GM23338 (cell line): ENCODE data around the gene ZNF202. TPM values are rescaled to one million over a fixed set of nuclear protein-coding genes. Genes with fewer than 3 reads are reported as not detected.

ENCODE experiments used
- ATAC-seq: fragments of 200-7000 bp; cut with Tn5 transposase; 3 replicates; pipeline ENCODE4 v1.9.1; 2020
- DNase-seq: peaks from one replicate; pipeline ENCODE4 v3.0.0-alpha.2; 2015; ENCODE audit warnings: low spot score
- H2AFZ ChIP-seq: fragments of 200-600 bp; sonication (generic); 2 replicates; pipeline ENCODE4 v1.8.0; 2016; ENCODE audit warnings: antibody characterized with exemption, mild to moderate bottlenecking, moderate library complexity
- H3F3A ChIP-seq: fragments of 200-600 bp; sonication (generic); replicated peaks from 2 replicates; pipeline ENCODE4 v1.8.0; 2017; ENCODE audit warnings: antibody characterized with exemption, mixed run types, low read depth
- H3K27ac ChIP-seq: fragments of 200-600 bp; sonication (generic); 2 replicates; pipeline ENCODE4 v1.6.1; 2016; ENCODE audit warnings: low read depth
- H3K27me3 ChIP-seq: fragments of 200-600 bp; sonication (generic); 2 replicates; pipeline ENCODE4 v1.8.0; 2016; ENCODE audit warnings: mild to moderate bottlenecking, mixed run types, moderate library complexity; ENCODE audit not compliant: insufficient read depth
- H3K36me3 ChIP-seq: fragments of 200-600 bp; sonication (generic); 2 replicates; pipeline ENCODE4 v1.8.0; 2016; ENCODE audit warnings: mild to moderate bottlenecking; ENCODE audit not compliant: insufficient read depth
- H3K4me1 ChIP-seq: fragments of 200-600 bp; sonication (generic); 2 replicates; pipeline ENCODE4 v1.8.0; 2016; ENCODE audit warnings: mild to moderate bottlenecking, moderate library complexity; ENCODE audit not compliant: insufficient read depth
- H3K4me2 ChIP-seq: fragments of 200-600 bp; sonication (generic); 2 replicates; pipeline ENCODE4 v1.7.1; 2017; ENCODE audit warnings: mixed run types
- H3K4me3 ChIP-seq: fragments of 200-600 bp; sonication (generic); 2 replicates; pipeline ENCODE4 v1.6.1; 2016; ENCODE audit warnings: mixed run types
- H3K79me2 ChIP-seq: fragments of 200-600 bp; sonication (generic); replicated peaks from 2 replicates; pipeline ENCODE4 v1.8.0; 2017; ENCODE audit warnings: mild to moderate bottlenecking; ENCODE audit not compliant: insufficient read depth
- H3K9me2 ChIP-seq: fragments of 200-600 bp; sonication (generic); 2 replicates; pipeline ENCODE4 v1.8.0; 2017; ENCODE audit not compliant: insufficient read depth
- H4K20me1 ChIP-seq: fragments of 200-600 bp; sonication (generic); replicated peaks from 2 replicates; pipeline ENCODE4 v1.8.0; 2017; ENCODE audit warnings: mild to moderate bottlenecking; ENCODE audit not compliant: insufficient read depth
- H3K27ac Mint-ChIP-seq: 2 replicates; pipeline ENCODE4 v1.8.0; 2020; ENCODE audit warnings: inconsistent platforms, mild to moderate bottlenecking, moderate library complexity, mixed read lengths
- H3K27me3 Mint-ChIP-seq: 3 replicates; pipeline ENCODE4 v1.8.0; 2022; ENCODE audit warnings: low read depth, mild to moderate bottlenecking, moderate library complexity, mixed read lengths, inconsistent platforms; ENCODE audit not compliant: insufficient read depth, poor library complexity
- H3K36me3 Mint-ChIP-seq: 3 replicates; pipeline ENCODE4 v1.8.0; 2021; ENCODE audit warnings: low read depth, mild to moderate bottlenecking, inconsistent platforms, moderate library complexity, mixed read lengths
- H3K4me1 Mint-ChIP-seq: 3 replicates; pipeline ENCODE4 v1.8.0; 2020; ENCODE audit warnings: mild to moderate bottlenecking, inconsistent platforms, mixed read lengths
- H3K4me3 Mint-ChIP-seq: 3 replicates; pipeline ENCODE4 v1.8.0; 2021; ENCODE audit warnings: moderate library complexity, mild to moderate bottlenecking, inconsistent platforms, mixed read lengths
- H3K9me3 Mint-ChIP-seq: 3 replicates; pipeline ENCODE4 v1.8.0; 2020; ENCODE audit warnings: moderate library complexity, mild to moderate bottlenecking, inconsistent platforms, mixed read lengths
- EZH2 ChIP-seq: fragments of 200-600 bp; sonication (generic); IDR thresholded peaks from one replicate; pipeline ENCODE4 v1.8.0; 2017; ENCODE audit warnings: antibody characterized with exemption, mild to moderate bottlenecking, low read depth; ENCODE audit not compliant: unreplicated experiment
- NANOG ChIP-seq: IDR thresholded peaks from 2 replicates; pipeline ENCODE4 v1.6.1; 2016; ENCODE audit warnings: antibody characterized with exemption, borderline replicate concordance
- POLR2AphosphoS5 ChIP-seq: IDR thresholded peaks from 2 replicates; pipeline ENCODE4 v1.6.1; 2016; ENCODE audit warnings: antibody characterized with exemption, low read depth
- STAT1 ChIP-seq: IDR thresholded peaks from one replicate; pipeline ENCODE4 v1.6.1; 2016; ENCODE audit warnings: antibody characterized with exemption; ENCODE audit not compliant: unreplicated experiment
- polyA plus RNA-seq: library from polyadenylated mRNA; unstranded; fragments of >200 nt; fragmentation: Nextera tagmentation; extraction: Ambion mirVana; gene quantifications from 2 replicates; pipeline ENCODE4 v1.2.1, GENCODE V29; 2016
- total RNA-seq: library from RNA; depleted of rRNA; stranded (reverse); fragments of >200 nt; shearing (Covaris generic); gene quantifications from 2 replicates; pipeline ENCODE4 v1.2.3, GENCODE V29; 2014
- TF ChIP-seq, protein P1 (sequence below), 2 experiments: fragments of 200-600 bp in 1 of 2; sonication (generic) in 1 of 2; conservative IDR thresholded peaks; 2 replicates each; pipeline versions ENCODE4 v1.5.1 to v1.6.1; 2016 to 2017; ENCODE audit warnings: antibody characterized with exemption in 2 of 2, low read depth in 2 of 2, mild to moderate bottlenecking in 2 of 2, moderate library complexity in 1 of 2
- TF ChIP-seq, protein P2 (sequence below): fragments of 250-450 bp; sonication (Bioruptor Pico); IDR thresholded peaks from 2 replicates; pipeline ENCODE4 v1.5.0; 2020; ENCODE audit warnings: mild to moderate bottlenecking, moderate library complexity

The ZNF202 gene
- total and polyA plus RNA-seq, 2 experiments from 2014 or later = 18.2 to 36.7 TPM

DNA sequence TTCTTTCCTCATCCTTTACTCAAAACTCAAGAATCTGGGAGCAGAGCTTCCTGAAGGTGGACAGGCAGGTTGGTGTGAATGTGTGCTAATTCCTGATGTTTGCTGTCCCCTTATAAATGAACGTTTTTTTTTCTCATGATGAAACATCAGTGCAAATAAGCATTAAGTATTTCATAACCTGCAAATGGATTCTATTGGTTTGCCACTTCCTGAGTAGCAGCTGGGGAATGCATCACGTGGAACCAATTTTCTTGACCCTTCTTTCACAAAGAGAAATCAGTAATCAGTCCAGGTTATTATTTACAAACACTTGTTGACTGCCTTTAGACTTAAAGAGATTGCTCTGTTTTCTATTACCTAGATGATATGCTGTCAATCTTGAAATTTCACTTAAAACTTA, 46.9 kb downstream of the ZNF202 start:
- H3K27ac ChIP-seq = no peak overlapping the region
- H3K9me2 ChIP-seq = no peaks in the 10 kb centered on the region
- no peak for ATAC-seq
- Mint-ChIP-seq H3K9me3 (no peaks in the 10 kb centered on the region), H3K4me3 (no peak overlapping the region), H3K36me3 (no peaks in the 10 kb centered on the region), H3K27ac (no peak overlapping the region), H3K4me1 (no peaks in the 10 kb centered on the region), H3K27me3 (peaks cover 6% of the 10 kb centered on the region)
- H2AFZ ChIP-seq = peak overlapping the region; percentile 59; the same call in 1 of the 2 replicates
- no peaks in the 10 kb centered on the region for H3K27me3 ChIP-seq
- H3K4me2 ChIP-seq = no peak overlapping the region
- no peak overlapping the region for H3K4me3 ChIP-seq
- H3K36me3 ChIP-seq = no peaks in the 10 kb centered on the region
- no peaks in the 10 kb centered on the region for H3K4me1 ChIP-seq
- no peaks in the 10 kb centered on the region for H3F3A ChIP-seq
- no peaks in the 10 kb centered on the region for H4K20me1 ChIP-seq
- DNase-seq = no peak
- no peaks in the 10 kb centered on the region for H3K79me2 ChIP-seq
- TF ChIP-seq POLR2AphosphoS5 (no peak), NANOG (no peak), EZH2 (no peak), STAT1 (no peak)
- TF ChIP-seq, protein P1, sequence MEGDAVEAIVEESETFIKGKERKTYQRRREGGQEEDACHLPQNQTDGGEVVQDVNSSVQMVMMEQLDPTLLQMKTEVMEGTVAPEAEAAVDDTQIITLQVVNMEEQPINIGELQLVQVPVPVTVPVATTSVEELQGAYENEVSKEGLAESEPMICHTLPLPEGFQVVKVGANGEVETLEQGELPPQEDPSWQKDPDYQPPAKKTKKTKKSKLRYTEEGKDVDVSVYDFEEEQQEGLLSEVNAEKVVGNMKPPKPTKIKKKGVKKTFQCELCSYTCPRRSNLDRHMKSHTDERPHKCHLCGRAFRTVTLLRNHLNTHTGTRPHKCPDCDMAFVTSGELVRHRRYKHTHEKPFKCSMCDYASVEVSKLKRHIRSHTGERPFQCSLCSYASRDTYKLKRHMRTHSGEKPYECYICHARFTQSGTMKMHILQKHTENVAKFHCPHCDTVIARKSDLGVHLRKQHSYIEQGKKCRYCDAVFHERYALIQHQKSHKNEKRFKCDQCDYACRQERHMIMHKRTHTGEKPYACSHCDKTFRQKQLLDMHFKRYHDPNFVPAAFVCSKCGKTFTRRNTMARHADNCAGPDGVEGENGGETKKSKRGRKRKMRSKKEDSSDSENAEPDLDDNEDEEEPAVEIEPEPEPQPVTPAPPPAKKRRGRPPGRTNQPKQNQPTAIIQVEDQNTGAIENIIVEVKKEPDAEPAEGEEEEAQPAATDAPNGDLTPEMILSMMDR (conservative IDR thresholded peaks at IDR 0.05; ENCODE audit: low read depth in 2 of 2) = no peak
- TF ChIP-seq, protein P2, sequence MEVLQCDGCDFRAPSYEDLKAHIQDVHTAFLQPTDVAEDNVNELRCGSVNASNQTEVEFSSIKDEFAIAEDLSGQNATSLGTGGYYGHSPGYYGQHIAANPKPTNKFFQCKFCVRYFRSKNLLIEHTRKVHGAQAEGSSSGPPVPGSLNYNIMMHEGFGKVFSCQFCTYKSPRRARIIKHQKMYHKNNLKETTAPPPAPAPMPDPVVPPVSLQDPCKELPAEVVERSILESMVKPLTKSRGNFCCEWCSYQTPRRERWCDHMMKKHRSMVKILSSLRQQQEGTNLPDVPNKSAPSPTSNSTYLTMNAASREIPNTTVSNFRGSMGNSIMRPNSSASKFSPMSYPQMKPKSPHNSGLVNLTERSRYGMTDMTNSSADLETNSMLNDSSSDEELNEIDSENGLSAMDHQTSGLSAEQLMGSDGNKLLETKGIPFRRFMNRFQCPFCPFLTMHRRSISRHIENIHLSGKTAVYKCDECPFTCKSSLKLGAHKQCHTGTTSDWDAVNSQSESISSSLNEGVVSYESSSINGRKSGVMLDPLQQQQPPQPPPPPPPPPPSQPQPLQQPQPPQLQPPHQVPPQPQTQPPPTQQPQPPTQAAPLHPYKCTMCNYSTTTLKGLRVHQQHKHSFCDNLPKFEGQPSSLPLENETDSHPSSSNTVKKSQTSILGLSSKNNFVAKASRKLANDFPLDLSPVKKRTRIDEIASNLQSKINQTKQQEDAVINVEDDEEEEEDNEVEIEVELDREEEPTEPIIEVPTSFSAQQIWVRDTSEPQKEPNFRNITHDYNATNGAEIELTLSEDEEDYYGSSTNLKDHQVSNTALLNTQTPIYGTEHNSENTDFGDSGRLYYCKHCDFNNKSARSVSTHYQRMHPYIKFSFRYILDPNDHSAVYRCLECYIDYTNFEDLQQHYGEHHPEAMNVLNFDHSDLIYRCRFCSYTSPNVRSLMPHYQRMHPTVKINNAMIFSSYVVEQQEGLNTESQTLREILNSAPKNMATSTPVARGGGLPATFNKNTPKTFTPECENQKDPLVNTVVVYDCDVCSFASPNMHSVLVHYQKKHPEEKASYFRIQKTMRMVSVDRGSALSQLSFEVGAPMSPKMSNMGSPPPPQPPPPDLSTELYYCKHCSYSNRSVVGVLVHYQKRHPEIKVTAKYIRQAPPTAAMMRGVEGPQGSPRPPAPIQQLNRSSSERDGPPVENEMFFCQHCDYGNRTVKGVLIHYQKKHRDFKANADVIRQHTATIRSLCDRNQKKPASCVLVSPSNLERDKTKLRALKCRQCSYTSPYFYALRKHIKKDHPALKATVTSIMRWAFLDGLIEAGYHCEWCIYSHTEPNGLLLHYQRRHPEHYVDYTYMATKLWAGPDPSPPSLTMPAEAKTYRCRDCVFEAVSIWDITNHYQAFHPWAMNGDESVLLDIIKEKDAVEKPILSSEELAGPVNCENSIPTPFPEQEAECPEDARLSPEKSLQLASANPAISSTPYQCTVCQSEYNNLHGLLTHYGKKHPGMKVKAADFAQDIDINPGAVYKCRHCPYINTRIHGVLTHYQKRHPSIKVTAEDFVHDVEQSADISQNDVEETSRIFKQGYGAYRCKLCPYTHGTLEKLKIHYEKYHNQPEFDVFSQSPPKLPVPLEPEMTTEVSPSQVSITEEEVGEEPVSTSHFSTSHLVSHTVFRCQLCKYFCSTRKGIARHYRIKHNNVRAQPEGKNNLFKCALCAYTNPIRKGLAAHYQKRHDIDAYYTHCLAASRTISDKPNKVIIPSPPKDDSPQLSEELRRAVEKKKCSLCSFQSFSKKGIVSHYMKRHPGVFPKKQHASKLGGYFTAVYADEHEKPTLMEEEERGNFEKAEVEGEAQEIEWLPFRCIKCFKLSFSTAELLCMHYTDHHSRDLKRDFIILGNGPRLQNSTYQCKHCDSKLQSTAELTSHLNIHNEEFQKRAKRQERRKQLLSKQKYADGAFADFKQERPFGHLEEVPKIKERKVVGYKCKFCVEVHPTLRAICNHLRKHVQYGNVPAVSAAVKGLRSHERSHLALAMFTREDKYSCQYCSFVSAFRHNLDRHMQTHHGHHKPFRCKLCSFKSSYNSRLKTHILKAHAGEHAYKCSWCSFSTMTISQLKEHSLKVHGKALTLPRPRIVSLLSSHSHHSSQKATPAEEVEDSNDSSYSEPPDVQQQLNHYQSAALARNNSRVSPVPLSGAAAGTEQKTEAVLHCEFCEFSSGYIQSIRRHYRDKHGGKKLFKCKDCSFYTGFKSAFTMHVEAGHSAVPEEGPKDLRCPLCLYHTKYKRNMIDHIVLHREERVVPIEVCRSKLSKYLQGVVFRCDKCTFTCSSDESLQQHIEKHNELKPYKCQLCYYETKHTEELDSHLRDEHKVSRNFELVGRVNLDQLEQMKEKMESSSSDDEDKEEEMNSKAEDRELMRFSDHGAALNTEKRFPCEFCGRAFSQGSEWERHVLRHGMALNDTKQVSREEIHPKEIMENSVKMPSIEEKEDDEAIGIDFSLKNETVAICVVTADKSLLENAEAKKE = no peak
